Measurements from ENCODE around the gene UCN2. TPM values are rescaled to one million over a fixed set of nuclear protein-coding genes. Genes with fewer than 3 reads are reported as not detected.

Gene UCN2
- total and polyA plus RNA-seq, 2 of the 8 experiments (the other 6 are each of a cell fraction or from before 2014, with no cell fraction given): 0.14 TPM; not detected in 1

DNA sequence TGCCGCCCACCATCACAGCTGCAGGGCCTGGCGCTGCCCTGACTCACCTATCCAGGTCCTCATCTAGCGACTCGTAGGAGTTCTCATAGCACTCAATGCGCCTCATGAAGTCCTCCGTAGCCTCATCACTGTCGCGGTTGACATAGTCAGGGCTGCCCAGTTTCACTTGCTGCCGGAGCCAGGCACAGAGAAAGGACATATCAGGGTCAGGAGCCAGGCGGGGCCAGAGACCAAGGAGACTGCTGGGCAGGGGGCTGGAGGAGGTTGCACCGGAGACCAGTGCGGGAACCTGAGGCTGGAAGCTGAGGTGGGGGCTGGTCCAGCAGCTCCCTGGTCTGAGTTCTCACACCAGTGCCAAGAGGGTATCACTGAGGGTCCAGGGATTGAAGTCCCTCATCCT is 25.1 kb downstream of the UCN2 start (continued):
- TF ChIP-seq POLR2AphosphoS5 (IDR thresholded peaks at IDR 0.05; ENCODE audit: low read depth, low read length) (no peak), YY1 (IDR thresholded peaks at IDR 0.05; ENCODE audit: low read depth, low read length) (no peak)
- TF ChIP-seq, protein P1, sequence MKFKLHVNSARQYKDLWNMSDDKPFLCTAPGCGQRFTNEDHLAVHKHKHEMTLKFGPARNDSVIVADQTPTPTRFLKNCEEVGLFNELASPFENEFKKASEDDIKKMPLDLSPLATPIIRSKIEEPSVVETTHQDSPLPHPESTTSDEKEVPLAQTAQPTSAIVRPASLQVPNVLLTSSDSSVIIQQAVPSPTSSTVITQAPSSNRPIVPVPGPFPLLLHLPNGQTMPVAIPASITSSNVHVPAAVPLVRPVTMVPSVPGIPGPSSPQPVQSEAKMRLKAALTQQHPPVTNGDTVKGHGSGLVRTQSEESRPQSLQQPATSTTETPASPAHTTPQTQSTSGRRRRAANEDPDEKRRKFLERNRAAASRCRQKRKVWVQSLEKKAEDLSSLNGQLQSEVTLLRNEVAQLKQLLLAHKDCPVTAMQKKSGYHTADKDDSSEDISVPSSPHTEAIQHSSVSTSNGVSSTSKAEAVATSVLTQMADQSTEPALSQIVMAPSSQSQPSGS (IDR thresholded peaks at IDR 0.05; ENCODE audit: low read length): no peak

Data from H1 (cell line).